NCI-H1694 treated with DMSO at 0.1 percent for 48 hours (cell line): ENCODE data around the gene NEK2.
"Not testable (repeated sequence)": the region's sequence is repeated elsewhere in the genome, so short reads cannot be mapped to it uniquely, and the experiment has no call there.

Experiments
- DNase-seq: peaks from one replicate; lab custom pipeline; 2025; lab: John Stamatoyannopoulos, UW

NEK2 gene

GRCh38 chr1:211675230-211676105 is at the start of gene NEK2:
Gene NEK2, minus strand, starts transcription at chr1:211675621. Its CDS starts 142 bp downstream, at chr1:211675479.
- peak; percentile 95 for DNase-seq

DNA sequence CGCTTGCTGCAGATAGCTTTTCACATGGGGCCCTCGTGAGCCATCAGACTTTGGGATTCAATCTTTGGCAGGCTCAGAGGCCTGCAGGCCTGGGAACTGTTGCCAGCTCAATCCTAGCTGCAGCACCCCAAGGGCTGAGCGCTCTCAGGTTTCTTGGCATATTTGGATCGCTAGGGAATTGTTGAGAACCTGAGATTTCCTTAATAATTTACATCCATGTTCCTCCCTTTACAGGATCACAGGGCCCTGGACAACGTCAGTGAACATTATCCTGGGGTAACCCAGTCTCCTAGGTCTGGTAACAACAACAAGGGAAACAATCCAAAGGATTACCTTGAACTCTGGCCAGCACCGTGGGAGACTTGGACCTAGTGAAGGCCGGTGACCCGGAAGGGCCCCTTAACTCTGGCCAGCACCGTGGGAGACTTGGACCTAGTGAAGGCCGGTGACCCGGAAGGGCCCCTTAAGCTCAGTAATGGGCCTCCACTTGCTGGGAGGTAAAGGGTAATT is 49.3 kb upstream of the NEK2 start:
- no peak for DNase-seq

- DNase-seq, result no peak
These were observed 47.9 kb upstream of the NEK2 start for GRCh38 chr1:211723273-211723672.

- no peak for DNase-seq
These were observed 47.1 kb upstream of the NEK2 start for GRCh38 chr1:211722277-211723175.

DNA sequence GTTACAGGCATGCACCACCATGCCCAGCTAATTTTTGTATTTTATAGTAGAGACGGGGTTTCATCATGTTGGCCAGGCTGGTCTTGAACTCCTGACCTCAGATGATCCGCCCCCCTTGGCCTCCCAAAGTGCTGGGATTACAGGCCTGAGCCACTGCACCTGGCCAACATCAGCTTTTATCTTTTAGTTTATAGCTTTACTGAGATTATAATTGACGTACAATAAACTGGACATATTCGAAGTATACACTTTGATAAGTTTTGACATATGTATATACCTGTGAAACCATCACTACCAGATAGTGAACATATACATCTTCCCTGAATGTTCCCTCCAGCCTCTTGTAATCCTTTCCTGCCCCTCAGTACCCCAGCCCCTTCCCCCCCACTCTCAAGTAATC is 41.1 kb upstream of the NEK2 start:
- DNase-seq, result not testable (repeated sequence)

- DNase-seq, result no peak
These were observed 40.5 kb upstream of the NEK2 start for GRCh38 chr1:211715971-211716370.

- no peak for DNase-seq
These were observed 38.7 kb upstream of the NEK2 start for GRCh38 chr1:211714154-211714553.

DNA sequence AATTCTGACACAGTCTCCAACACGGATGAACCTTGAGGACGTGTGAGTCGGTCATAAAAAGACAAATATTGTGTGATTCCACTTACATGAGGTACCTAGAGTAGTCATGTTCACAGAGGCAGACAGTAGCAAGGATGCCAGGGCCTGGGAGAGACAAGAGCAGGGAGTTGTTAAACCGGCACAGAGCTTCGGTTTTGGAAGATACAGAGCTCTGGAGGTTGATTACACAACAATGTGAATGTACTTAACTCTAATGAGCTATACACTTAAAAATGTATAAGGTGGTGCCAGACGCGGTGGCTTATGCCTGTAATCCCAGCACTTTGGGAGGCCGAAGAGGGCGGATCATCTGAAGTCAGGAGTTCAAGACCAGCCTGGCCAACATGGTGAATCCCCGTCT is 37.8 kb upstream of the NEK2 start:
- DNase-seq, result no peak

DNA sequence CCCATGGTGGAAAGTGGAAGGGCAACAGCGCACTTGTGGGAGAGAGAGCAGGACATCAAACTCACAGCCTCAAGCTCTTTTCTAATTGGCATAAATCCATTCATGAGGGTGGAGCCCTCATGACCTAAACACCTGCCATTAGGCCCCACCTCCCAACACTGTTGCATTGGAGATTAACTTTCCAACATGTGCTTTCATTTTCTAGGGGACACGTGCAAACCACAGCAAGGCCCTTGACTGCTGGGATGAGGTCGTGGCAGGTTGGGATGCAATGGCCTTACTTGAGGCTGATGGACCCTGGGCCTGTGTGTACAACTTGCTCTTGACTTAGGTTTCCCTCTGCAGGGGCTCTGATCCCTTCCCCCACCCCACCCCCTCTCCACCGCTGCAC is 35.9 kb upstream of the NEK2 start:
- no peak for DNase-seq

- DNase-seq, result no peak
These were observed 35.3 kb upstream of the NEK2 start for GRCh38 chr1:211710566-211711314.

GRCh38 chr1:211708926-211709325 is 33.5 kb upstream of the NEK2 start:
- DNase-seq, result no peak

DNA sequence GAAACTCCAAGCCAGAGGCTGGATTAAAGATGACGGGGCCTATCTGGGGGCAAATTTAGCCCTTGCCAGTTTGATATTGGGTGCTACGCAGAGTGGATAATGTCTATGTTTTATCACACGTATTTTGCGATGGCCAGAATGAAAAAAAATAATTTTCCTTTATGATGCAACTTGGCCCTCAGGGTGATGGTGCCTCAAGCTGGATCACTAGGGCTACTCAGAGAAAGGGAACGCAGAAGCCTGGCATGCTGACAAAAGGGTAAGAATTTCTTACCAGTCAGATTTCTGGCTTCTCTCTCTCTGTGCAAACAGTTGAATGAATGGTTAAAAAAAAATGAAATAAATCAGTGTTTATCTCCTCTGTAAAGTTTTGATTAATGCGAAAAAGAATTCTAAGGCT is 32.6 kb upstream of the NEK2 start:
- DNase-seq, result no peak

DNA sequence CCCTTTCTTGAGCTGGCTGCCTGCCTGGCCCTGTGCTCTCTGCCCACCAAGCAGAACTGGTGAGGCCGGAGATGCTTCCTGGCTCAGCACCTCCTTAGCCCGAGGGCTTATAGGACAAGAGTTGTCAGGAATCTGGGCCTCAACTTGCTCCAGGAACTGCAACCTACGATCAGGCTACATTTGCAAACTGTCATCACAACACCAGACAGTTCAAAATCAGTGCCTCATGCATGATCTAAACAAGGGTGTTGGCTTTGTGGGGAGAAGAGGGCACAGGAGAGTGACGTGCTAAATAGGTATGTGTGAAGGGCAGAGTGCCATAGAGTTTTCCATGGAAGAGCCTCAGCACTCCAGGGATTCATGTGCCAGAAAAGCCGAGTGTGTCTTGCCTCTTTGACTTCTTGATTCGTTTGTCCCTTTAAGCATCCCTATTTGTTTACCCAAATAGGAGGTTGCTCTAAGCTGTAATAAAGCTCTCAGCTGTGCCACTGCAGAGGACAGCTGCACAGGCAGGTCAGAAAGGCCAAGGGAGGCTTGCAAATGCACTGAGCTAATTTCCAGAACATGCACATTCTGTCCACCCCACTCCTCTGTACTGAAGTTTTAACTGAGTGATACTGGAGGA is 30.2 kb upstream of the NEK2 start:
- no peak for DNase-seq

GRCh38 chr1:211704543-211704942 is 29.1 kb upstream of the NEK2 start:
- DNase-seq, result no peak

DNA sequence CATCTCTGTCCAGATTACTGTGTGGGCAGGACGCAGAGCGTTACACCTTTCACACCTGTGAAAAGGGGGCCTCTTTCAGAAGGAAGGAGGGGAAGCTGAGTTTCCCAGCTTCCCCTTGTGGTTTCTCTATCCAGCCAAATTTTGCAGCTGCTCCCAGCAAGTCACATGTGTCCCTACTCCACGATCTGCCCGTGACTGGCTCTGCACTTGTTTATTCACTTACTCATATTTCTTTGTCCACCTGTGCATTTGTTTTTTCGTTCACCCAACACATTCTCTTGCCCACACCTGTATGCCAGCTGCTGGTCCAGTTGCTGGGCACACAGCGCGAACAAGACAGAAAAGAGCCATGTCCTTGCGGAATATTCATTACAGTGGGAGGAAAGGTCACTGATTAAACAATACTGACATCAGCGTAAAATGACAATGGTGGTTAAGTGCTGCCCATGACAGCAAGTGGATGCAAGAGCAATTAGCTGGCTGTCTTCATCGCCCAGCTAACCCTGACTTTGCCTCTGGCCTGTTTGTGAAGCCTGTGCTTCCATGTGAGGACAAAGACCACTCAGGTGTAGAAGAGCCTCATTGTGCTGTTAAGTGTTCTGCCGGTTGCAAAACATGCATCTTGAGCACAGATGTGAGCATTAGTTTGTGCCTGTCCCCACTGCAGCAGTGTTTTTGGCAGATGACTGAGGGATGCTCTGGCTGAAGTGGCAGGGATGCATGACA is 28.6 kb upstream of the NEK2 start:
- no peak for DNase-seq

DNA sequence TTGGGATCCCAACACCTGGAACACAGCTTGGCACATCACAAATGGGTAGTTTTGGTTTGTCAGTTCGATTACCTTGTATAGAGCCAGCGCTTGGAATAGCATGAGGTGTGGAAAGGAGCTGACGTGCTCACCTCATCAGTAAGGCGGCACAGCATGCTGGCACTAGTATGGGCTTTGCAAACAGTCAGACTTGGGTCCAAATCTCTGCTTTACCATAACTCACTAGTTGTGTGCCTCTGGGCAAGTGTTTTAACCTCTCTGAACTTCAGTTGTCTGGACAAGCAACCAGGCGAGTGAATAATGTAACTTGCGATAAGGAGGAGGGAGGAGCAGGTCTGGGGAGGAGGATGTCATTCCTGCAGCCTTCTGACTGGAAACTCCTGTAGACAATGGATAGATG is 26.3 kb upstream of the NEK2 start:
- DNase-seq, result no peak

- DNase-seq, result no peak
These were observed 23.6 kb upstream of the NEK2 start for GRCh38 chr1:211699059-211699458.

- DNase-seq, result peak; percentile 69
These were observed 23.0 kb upstream of the NEK2 start for GRCh38 chr1:211698161-211699026.

DNA sequence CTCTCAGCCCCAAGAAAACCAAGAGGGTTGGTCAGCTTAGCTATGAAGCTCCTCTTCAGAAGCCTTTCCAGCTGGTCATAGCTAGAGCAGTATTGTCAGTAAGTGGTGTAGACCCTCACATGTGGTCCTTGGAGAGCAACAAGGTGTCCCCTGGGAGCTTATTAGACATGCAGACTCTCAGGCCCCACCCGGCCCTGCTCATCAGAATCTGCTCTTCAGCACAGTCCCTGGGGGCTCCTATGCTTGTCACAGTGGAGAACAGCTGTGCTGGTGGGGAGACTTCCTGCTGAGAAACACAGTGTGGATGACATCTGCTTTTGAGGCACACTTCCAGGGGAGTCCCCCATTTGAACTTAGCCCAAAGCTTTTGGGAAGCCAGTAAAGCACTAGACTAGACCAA is 21.9 kb upstream of the NEK2 start:
- peak; percentile 26 for DNase-seq
